H1 (cell line): Measurements from ENCODE around the gene CRABP1. TPM values are rescaled to one million over a fixed set of nuclear protein-coding genes. Genes with fewer than 3 reads are reported as not detected.

Experiments
- BCL11A ChIP-seq, 2 experiments: IDR thresholded peaks; one replicate each; pipeline ENCODE4 v1.6.1; 2011; ENCODE audit warnings: low read depth in 2 of 2, low read length in 2 of 2, mild to moderate bottlenecking in 2 of 2
- CHD7 ChIP-seq: fragments of 300-600 bp; sonication (generic); IDR thresholded peaks from 2 replicates; pipeline ENCODE4 v1.7.1; 2012; ENCODE audit warnings: low read length, moderate library complexity, mild to moderate bottlenecking, inconsistent platforms; ENCODE audit not compliant: insufficient replicate concordance
- EZH2 ChIP-seq: fragments of 200-600 bp; sonication (generic); IDR thresholded peaks from 2 replicates; pipeline ENCODE4 v1.7.1; 2012; ENCODE audit warnings: low read depth, mild to moderate bottlenecking, moderate library complexity, low read length, inconsistent platforms; ENCODE audit not compliant: severe bottlenecking
- JUND ChIP-seq: IDR thresholded peaks from 2 replicates; pipeline ENCODE4 v1.6.1; 2011; ENCODE audit warnings: mild to moderate bottlenecking, improper control_type of control experiment, low read length
- POLR2AphosphoS5 ChIP-seq: IDR thresholded peaks from 2 replicates; pipeline ENCODE4 v1.6.1; 2011; ENCODE audit warnings: low read depth, low read length
- POU5F1 ChIP-seq: IDR thresholded peaks from 2 replicates; pipeline ENCODE4 v1.6.1; 2011; ENCODE audit warnings: low read depth, mild to moderate bottlenecking, low read length, moderate library complexity
- RBBP5 ChIP-seq: IDR thresholded peaks from 2 replicates; pipeline ENCODE4 v1.7.1; 2012; ENCODE audit warnings: low read depth, mild to moderate bottlenecking, inconsistent platforms, low read length, moderate library complexity, borderline replicate concordance
- SAP30 ChIP-seq: fragments of 300-600 bp; sonication (generic); IDR thresholded peaks from 2 replicates; pipeline ENCODE4 v1.7.1; 2012; ENCODE audit warnings: low read length, moderate library complexity, mild to moderate bottlenecking, inconsistent platforms; ENCODE audit not compliant: insufficient read depth, insufficient replicate concordance
- SP1 ChIP-seq: IDR thresholded peaks from 2 replicates; pipeline ENCODE4 v1.6.1; 2011; ENCODE audit warnings: low read depth, low read length
- SRF ChIP-seq: IDR thresholded peaks from 2 replicates; pipeline ENCODE4 v1.6.1; 2011; ENCODE audit warnings: mild to moderate bottlenecking, low read depth, low read length, moderate library complexity
- TAF1 ChIP-seq: IDR thresholded peaks from 2 replicates; pipeline ENCODE4 v1.6.1; 2011; ENCODE audit warnings: mild to moderate bottlenecking, low read depth, low read length
- TBP ChIP-seq: IDR thresholded peaks from 2 replicates; pipeline ENCODE4 v1.6.1; 2011; ENCODE audit warnings: low read depth, low read length, improper control_type of control experiment
- polyA plus RNA-seq, 7 experiments: library from polyadenylated mRNA; depleted of rRNA in 3 of 7; stranded (reverse) in 5 of 7; unstranded in 2 of 7; fragments of >200 nt in 5 of 7; fragments of 200-250 nt in 2 of 7; gene quantifications; 1 replicate in 5 of 7; 2 replicates in 1 of 7; 4 replicates in 1 of 7; pipeline versions ENCODE4 v1.2.1 to v1.2.3, GENCODE V29; 2011 to 2013; ENCODE audit warnings: missing spikeins in 2 of 7, mixed read lengths in 2 of 7
- total RNA-seq: library from RNA; stranded (reverse); fragmentation: NEBNext Ultra II Directional; extraction: Animal tissue kit (Norgen Biotek cat#: 25700); gene quantifications from 2 replicates; pipeline ENCODE4 v1.2.1, GENCODE V29; 2021

The CRABP1 gene
- total and polyA plus RNA-seq, 2 of the 8 experiments (the other 6 are each of a cell fraction or from before 2014, with no cell fraction given), result 385 to 655 TPM

GRCh38 chr15:78313383-78313782 lies 26.8 kb upstream of the CRABP1 start (continued):
- TF ChIP-seq CHD7 (no peak), BCL11A (IDR thresholded peaks at IDR 0.05; ENCODE audit: low read depth in 2 of 2, low read length in 2 of 2) (no peak), EZH2 (no peak), SRF (no peak), SAP30 (no peak), POU5F1 (no peak), RBBP5 (no peak), SP1 (no peak), POLR2AphosphoS5 (no peak), TBP (no peak), TAF1 (no peak), JUND (no peak)
